Prostate gland (tissue), 2 donors: ENCODE results near the gene AFM.

ENCODE experiments used
- CTCF ChIP-seq, 4 experiments: fragments of 200-600 bp in 2 of 4; fragments of 450-650 bp in 2 of 4; sonication (generic) in 2 of 4; IDR thresholded peaks; 1 replicate in 3 of 4; 2 replicates in 1 of 4; pipeline ENCODE4 v1.5.1; 2016 to 2019; ENCODE audit warnings: antibody characterized with exemption in 4 of 4, mild to moderate bottlenecking in 2 of 4, moderate library complexity in 2 of 4
- POLR2A ChIP-seq: fragments of 450-650 bp; IDR thresholded peaks from one replicate; pipeline ENCODE4 v1.6.1; 2016; ENCODE audit warnings: antibody characterized with exemption, mild to moderate bottlenecking
- POLR2AphosphoS5 ChIP-seq: sonication (generic); formaldehyde crosslinking; IDR thresholded peaks from one replicate; pipeline ENCODE4 v1.6.1; 2017; ENCODE audit warnings: antibody characterized with exemption

GRCh38 chr4:73481358-73481757 lies at the start of gene AFM:
- no peak for TF ChIP-seq CTCF (IDR thresholded peaks at IDR 0.05)
- TF ChIP-seq POLR2A = no peak
- TF ChIP-seq POLR2AphosphoS5 = no peak
